A549 treated with CORT108297 at 1 μM for 4 hours (cell line): Measurements from ENCODE around the gene TMEM171. TPM values are rescaled to one million over a fixed set of nuclear protein-coding genes. Genes with fewer than 3 reads are reported as not detected.

Experiments used
- total RNA-seq: library from RNA; stranded (reverse); fragments of 200-300 nt; extraction: Qiagen RNA extraction; gene quantifications from 5 replicates; pipeline ENCODE4 v1.2.3, GENCODE V29; 2022

The TMEM171 gene, protein sequence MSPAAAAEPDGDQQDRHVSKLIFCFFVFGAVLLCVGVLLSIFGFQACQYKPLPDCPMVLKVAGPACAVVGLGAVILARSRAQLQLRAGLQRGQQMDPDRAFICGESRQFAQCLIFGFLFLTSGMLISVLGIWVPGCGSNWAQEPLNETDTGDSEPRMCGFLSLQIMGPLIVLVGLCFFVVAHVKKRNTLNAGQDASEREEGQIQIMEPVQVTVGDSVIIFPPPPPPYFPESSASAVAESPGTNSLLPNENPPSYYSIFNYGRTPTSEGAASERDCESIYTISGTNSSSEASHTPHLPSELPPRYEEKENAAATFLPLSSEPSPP
- total RNA-seq = 4.8 to 7.5 TPM (median 6.2 TPM) in 5 replicates

DNA sequence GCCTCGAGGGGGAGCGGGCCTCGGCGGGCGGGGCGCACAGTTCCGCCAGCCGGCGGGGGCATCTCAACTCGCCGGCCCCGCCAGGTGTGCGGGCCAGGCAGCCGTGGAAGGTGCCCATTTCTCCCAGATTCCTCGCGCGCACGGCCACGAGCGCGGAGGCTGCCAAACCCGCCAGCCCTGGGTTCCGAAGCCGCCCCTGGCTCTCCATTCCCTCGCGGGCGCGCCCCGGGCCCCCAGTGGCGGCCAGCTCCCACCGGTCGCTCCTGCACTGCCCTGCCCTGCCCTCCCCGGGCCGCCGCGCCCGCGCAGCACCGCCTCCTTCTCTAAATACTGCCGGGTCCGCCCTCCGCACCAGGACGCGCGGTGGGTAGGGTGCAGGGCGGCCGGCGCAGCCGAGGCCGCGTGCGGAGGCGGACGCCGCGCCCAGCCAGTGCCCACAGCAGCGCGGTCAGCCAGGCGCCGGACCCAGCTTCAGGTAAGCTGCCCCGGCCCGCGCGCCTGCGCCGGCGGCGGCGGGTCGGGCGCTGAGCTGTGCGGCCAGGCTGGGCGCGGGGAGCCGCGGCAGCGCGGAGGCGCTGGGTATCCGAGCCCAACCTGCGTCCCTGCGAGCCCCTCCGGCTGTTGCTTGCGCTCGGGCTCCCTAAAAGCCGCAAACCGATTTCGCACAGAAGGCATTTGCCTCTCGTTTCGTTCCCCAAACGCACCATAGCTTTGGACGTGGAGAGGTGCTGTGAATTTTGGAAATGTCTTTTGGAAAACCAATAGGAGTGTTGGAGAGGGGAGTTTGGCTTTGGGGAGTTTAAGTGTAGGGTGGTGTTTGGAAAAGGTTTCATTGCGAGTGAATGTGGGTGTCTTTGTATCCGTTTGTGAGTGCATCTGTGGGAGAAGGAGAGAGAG is at the start of gene TMEM171:
TMEM171 (plus strand) TSS at position 354 of the 897 bp plus-strand sequence. CDS start 2,799 bp downstream, outside the sequence.

DNA sequence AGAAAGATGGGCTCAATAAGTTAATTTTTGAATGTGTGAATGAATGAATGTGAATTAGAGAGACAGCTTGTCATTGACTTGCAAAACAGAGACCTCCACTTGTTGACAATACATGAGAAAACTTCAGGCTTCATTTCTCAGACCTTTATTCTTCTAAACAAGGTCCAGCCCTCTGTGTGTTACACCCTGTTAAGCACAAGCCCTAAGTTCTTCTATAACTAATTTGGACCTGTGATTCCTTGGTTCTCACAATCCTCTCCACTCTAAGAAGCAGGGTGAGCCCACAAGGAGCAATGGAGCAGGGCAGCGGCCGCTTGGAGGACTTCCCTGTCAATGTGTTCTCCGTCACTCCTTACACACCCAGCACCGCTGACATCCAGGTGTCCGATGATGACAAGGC is 52.6 kb downstream of the TMEM171 start, which contains the start of gene TMEM174:
TMEM174 (plus strand) TSS at position 243 of the 400 bp plus-strand sequence; CDS start at position 294, 51 bp downstream.

Other genes starting within 250 kb of the TMEM171 start
- gene FCHO2, start 164.5 kb upstream of the TMEM171 start, total RNA-seq = 10.8 to 16.2 TPM (median 12.8 TPM) in 5 replicates
- gene TMEM174, start 52.6 kb downstream of the TMEM171 start, total RNA-seq = not detected in 5 replicates